ENCODE data around the gene SMYD4. TPM values are rescaled to one million over a fixed set of nuclear protein-coding genes. Genes with fewer than 3 reads are reported as not detected.
"Not testable (repeated sequence)": the region's sequence is repeated elsewhere in the genome, so short reads cannot be mapped to it uniquely, and the experiment has no call there.

The SMYD4 gene
- total RNA-seq, 1 experiment from 2014 or later: 23.3 TPM

DNA sequence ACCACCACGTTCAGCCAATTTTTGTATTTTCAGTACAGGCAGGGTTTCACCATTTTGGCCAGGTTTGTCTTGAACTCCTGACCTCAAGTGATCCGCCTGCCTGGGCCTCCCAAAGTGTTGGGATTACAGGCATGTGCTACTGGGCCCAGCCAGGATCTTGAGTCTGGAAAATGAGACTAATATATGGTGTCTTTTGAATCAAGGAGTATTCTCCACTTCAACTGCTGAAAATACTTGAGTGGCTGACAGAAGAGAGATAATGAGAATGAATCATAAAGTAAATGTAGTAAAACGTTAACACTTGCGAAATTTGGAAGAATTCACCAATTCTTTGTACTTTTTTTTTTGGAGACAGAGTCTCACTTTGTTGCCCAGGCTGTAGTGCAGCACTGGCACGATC, 16.6 kb downstream of the SMYD4 start:
- intact Hi-C loops (cut with micrococcal nuclease; ENCODE audit: unreplicated experiment): no loop called here
- CTCF ChIA-PET: no interaction called here

DNA sequence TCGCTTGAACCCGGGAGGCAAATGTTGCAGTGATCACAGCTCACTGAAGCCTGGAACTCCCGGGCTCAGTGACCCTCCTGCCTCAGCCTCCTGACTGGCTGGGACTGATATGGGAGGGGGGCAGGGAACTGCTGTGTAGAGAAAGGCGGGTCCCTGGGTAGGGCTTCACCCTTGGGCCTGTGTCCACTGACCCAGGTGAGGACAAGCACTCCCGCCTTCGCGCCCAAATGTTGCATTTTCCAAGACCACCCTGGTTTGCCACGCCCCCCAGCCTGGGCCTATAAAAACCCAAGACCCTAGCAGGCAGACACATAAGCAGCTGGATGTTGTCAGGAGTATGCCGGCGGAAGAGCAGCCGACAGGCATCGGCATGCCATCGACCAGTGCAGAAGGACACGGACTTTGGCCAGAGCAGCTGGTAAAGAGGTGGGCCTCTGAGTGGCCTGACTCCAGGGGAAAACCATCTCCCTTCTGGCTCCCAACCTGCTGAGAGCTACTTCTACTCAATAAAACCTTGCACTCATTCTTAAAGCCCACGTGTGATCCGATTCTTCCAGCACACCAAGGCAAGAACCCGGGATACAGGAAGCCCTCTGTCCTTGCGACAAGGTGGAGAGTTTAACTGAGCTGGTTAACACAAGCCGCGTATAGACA, 19.1 kb downstream of the SMYD4 start:
- H3K9me2 ChIP-seq (ENCODE audit: insufficient read depth): no peaks in the 10 kb centered on the region
- H4K20me1 ChIP-seq (ENCODE audit: insufficient read depth): peaks cover 3% of the 10 kb centered on the region; the same call in 1 of the 2 replicates
- TF ChIP-seq, protein P1, sequence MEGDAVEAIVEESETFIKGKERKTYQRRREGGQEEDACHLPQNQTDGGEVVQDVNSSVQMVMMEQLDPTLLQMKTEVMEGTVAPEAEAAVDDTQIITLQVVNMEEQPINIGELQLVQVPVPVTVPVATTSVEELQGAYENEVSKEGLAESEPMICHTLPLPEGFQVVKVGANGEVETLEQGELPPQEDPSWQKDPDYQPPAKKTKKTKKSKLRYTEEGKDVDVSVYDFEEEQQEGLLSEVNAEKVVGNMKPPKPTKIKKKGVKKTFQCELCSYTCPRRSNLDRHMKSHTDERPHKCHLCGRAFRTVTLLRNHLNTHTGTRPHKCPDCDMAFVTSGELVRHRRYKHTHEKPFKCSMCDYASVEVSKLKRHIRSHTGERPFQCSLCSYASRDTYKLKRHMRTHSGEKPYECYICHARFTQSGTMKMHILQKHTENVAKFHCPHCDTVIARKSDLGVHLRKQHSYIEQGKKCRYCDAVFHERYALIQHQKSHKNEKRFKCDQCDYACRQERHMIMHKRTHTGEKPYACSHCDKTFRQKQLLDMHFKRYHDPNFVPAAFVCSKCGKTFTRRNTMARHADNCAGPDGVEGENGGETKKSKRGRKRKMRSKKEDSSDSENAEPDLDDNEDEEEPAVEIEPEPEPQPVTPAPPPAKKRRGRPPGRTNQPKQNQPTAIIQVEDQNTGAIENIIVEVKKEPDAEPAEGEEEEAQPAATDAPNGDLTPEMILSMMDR (conservative IDR thresholded peaks at IDR 0.05): no peak
- no peak for TF ChIP-seq EZH2 (IDR thresholded peaks at IDR 0.05; ENCODE audit: low read depth)
- H3K79me2 ChIP-seq (ENCODE audit: low read depth): no peaks in the 10 kb centered on the region
- 0 out of 2 replicates have a peak, but pooled peaks cover 5% of the 10 kb centered on the region for H3K36me3 ChIP-seq (ENCODE audit: low read depth)
- POLR2A ChIA-PET (ENCODE audit: unreplicated experiment): no interaction called here
- CTCF ChIA-PET: no interaction called here
- peaks cover 14% of the 10 kb centered on the region; the same call in 1 of the 2 replicates for H3K4me1 ChIP-seq (replicated peaks; ENCODE audit: insufficient read depth)
- no peak overlapping the region for H3K4me3 ChIP-seq
- DNase-seq: no peak
- peaks cover 30% of the 10 kb centered on the region; the same call in 1 of the 2 replicates for H3F3A ChIP-seq (ENCODE audit: insufficient read depth, low read depth)
- no peaks in the 10 kb centered on the region for H3K9me3 ChIP-seq (ENCODE audit: insufficient read depth, low read depth)
- intact Hi-C loops (cut with micrococcal nuclease; ENCODE audit: unreplicated experiment): no loop called here
- no peak overlapping the region for H3K27ac ChIP-seq
- no TSS peak for BruUV-seq (replicated peaks)
- no peak overlapping the region for H2AFZ ChIP-seq
- H3K27me3 ChIP-seq (ENCODE audit: insufficient read depth, low read depth): no peaks in the 10 kb centered on the region
- no peak overlapping the region for H3K4me2 ChIP-seq

More for the DNA sequence above, 16.6 kb downstream of the SMYD4 start:
- peaks cover 48% of the 10 kb centered on the region for H3F3A ChIP-seq (ENCODE audit: insufficient read depth, low read depth)
- H3K27ac ChIP-seq: no peak overlapping the region
- 0 out of 2 replicates have a peak, but pooled peaks cover 2% of the 10 kb centered on the region for H3K36me3 ChIP-seq (ENCODE audit: low read depth)
- no peaks in the 10 kb centered on the region; the same call in 1 of the 2 replicates for H4K20me1 ChIP-seq (ENCODE audit: insufficient read depth)
- TF ChIP-seq, protein P1 (conservative IDR thresholded peaks at IDR 0.05): no peak
- TF ChIP-seq EZH2 (IDR thresholded peaks at IDR 0.05; ENCODE audit: low read depth): no peak
- H2AFZ ChIP-seq: no peak overlapping the region
- no peak overlapping the region for H3K4me3 ChIP-seq
- peak in 1 of 2 experiments; percentile 35 for DNase-seq
- peaks cover 14% of the 10 kb centered on the region; the same call in 1 of the 2 replicates for H3K4me1 ChIP-seq (replicated peaks; ENCODE audit: insufficient read depth)
- H3K79me2 ChIP-seq (ENCODE audit: low read depth): no peaks in the 10 kb centered on the region
- H3K27me3 ChIP-seq (ENCODE audit: insufficient read depth, low read depth): no peaks in the 10 kb centered on the region
- H3K9me2 ChIP-seq (ENCODE audit: insufficient read depth): no peaks in the 10 kb centered on the region
- H3K9me3 ChIP-seq (ENCODE audit: insufficient read depth, low read depth): no peaks in the 10 kb centered on the region
- POLR2A ChIA-PET (ENCODE audit: unreplicated experiment): no interaction called here
- no TSS peak for BruUV-seq (replicated peaks)
- no peak overlapping the region for H3K4me2 ChIP-seq

DNA sequence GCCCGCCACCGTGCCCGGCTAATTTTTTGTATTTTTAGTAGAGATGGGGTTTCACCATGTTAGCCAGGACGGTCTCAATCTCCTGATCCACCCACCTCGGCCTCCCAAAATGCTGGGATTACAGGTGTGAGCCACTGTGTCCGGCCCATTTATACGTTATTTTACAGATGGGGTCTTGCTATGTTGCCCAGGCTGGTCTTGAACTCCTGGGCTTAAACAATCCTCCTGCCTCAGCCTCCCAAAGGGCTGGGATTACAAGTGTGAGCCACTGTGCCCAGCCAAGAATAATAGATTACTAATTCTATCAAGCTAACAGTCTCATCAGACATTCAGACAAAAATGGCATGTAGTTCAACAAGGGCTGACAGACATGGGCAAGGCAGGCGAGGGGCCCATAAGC, 19.9 kb downstream of the SMYD4 start:
- H4K20me1 ChIP-seq (ENCODE audit: insufficient read depth); H3K4me3 ChIP-seq; H3K79me2 ChIP-seq (ENCODE audit: low read depth); H3K9me2 ChIP-seq (ENCODE audit: insufficient read depth); BruUV-seq (replicated peaks); H3K9me3 ChIP-seq (ENCODE audit: insufficient read depth, low read depth); DNase-seq; H2AFZ ChIP-seq; H3K27ac ChIP-seq; intact Hi-C loops (cut with micrococcal nuclease; ENCODE audit: unreplicated experiment); H3K27me3 ChIP-seq (ENCODE audit: insufficient read depth, low read depth); H3K36me3 ChIP-seq (ENCODE audit: low read depth); H3K4me2 ChIP-seq: not testable (repeated sequence)
- POLR2A ChIA-PET (ENCODE audit: unreplicated experiment): interaction anchor here (0.6 kb wide), 1 partner anchor 385 kb away, joined by 3 read pairs; no protein-coding TSS in a partner anchor
- Histone ChIP-seq H3F3A (ENCODE audit: insufficient read depth, low read depth) (peaks cover 23% of the 10 kb centered on the region; the same call in 1 of the 2 replicates), H3K4me1 (replicated peaks; ENCODE audit: insufficient read depth) (peaks cover 11% of the 10 kb centered on the region; the same call in 1 of the 2 replicates)
- CTCF ChIA-PET: interaction anchor here (0.7 kb wide), 1 partner anchor 24 kb away, joined by 3 read pairs; no protein-coding TSS in a partner anchor

All from PC-9 (cell line).